Measurements from ENCODE around the gene NAAA. TPM values are rescaled to one million over a fixed set of nuclear protein-coding genes. Genes with fewer than 3 reads are reported as not detected.

The NAAA gene
- total RNA-seq, 1 experiment from 2014 or later: 2.7 TPM

DNA sequence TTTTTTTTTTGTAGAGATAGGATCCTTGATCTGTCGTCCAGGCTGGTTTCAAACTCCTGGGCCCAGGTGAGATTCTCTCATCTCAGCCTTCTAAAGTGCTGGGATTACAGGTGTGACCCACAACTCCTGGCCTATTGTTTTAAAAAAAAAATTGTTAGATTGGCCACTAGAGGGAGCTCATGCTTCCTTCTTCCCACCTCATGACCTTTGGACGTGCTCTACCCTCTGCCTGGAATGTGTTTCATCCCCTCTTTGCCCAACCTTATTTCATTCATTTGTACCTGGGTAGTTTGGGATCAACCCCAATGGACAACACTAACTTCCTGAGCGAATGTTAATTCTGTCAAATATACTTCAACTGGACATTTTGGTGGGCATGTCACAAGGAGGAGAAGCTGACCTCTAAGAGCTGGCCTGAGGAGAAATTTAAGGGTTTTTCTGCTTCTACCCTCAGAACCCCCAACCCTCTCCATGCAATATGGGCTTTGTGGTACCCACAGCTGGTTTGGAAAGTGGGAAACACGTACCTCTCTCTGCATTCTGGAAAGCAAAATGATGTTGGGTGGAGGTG, 45.0 kb downstream of the NAAA start:
- Histone ChIP-seq H2BK15ac (ENCODE audit: low read depth, low read length) (no peak overlapping the region), H4K8ac (replicated peaks; ENCODE audit: insufficient read length, low read depth, low read length) (no peak overlapping the region), H3K9ac (ENCODE audit: extremely low read depth, insufficient read length, low read length) (no peak overlapping the region), H3T11ph (ENCODE audit: low read length) (no peak overlapping the region), H4K5ac (ENCODE audit: insufficient read length, low read depth, low read length) (no peak overlapping the region), H2BK120ac (ENCODE audit: low read depth, low read length, poor library complexity, severe bottlenecking) (no peak overlapping the region), H3K23ac (ENCODE audit: insufficient read length, low read depth, low read length) (no peak overlapping the region), H3K18ac (ENCODE audit: insufficient read length, low read depth, low read length) (no peak overlapping the region), H2AK5ac (ENCODE audit: insufficient read length, low read length) (no peak overlapping the region), H3K4me2 (ENCODE audit: insufficient read depth, insufficient read length, low read length) (no peak overlapping the region), H3K4ac (ENCODE audit: low read depth, low read length) (no peak overlapping the region), H3K27ac (ENCODE audit: insufficient read length, low read depth, low read length) (no peak overlapping the region), H3K9me3 (ENCODE audit: control insufficient read depth, low read depth, low read length) (no peaks in the 10 kb centered on the region), H3K79me2 (ENCODE audit: insufficient read depth, low read length) (no peaks in the 10 kb centered on the region), H4K91ac (ENCODE audit: insufficient read length, low read depth, low read length) (no peak overlapping the region), H2AFZ (ENCODE audit: low read length) (no peak overlapping the region), H3K79me1 (ENCODE audit: insufficient read depth, low read depth, low read length, poor library complexity, severe bottlenecking) (no peaks in the 10 kb centered on the region), H2BK12ac (ENCODE audit: insufficient read length, low read depth, low read length) (no peak overlapping the region), H3K27me3 (ENCODE audit: insufficient read depth, low read length) (no peaks in the 10 kb centered on the region), H3K14ac (ENCODE audit: insufficient read depth, low read length) (no peak overlapping the region), H4K20me1 (ENCODE audit: control insufficient read depth, insufficient read depth, insufficient read length) (no peaks in the 10 kb centered on the region), H2BK20ac (ENCODE audit: low read depth, low read length, poor library complexity, severe bottlenecking) (no peak overlapping the region), H3K4me1 (ENCODE audit: insufficient read depth, low read length) (no peaks in the 10 kb centered on the region), H3K23me2 (ENCODE audit: insufficient read length, low read depth, low read length, poor library complexity, severe bottlenecking) (no peaks in the 10 kb centered on the region), H2BK5ac (ENCODE audit: insufficient read length, low read length) (no peak overlapping the region), H3K56ac (ENCODE audit: insufficient read length, low read depth, low read length) (no peak overlapping the region)
- Mint-ChIP-seq H3K27me3 (ENCODE audit: low read depth) (no peaks in the 10 kb centered on the region), H3K27ac (no peak overlapping the region; a peak in 1 of 7 replicates), H3K36me3 (ENCODE audit: insufficient read depth in 1 of 3, low read depth in 3 of 3) (peaks cover 5 to 8% (median 7%) of the 10 kb centered on the region in 3 experiments; a peak in 6 of 7 replicates), H3K9me3 (peaks cover 16 to 18% of the 10 kb centered on the region in 2 experiments), H3K4me1 (no peaks in the 10 kb centered on the region), H3K4me3 (no peak overlapping the region)
- TF ChIP-seq, protein P1, sequence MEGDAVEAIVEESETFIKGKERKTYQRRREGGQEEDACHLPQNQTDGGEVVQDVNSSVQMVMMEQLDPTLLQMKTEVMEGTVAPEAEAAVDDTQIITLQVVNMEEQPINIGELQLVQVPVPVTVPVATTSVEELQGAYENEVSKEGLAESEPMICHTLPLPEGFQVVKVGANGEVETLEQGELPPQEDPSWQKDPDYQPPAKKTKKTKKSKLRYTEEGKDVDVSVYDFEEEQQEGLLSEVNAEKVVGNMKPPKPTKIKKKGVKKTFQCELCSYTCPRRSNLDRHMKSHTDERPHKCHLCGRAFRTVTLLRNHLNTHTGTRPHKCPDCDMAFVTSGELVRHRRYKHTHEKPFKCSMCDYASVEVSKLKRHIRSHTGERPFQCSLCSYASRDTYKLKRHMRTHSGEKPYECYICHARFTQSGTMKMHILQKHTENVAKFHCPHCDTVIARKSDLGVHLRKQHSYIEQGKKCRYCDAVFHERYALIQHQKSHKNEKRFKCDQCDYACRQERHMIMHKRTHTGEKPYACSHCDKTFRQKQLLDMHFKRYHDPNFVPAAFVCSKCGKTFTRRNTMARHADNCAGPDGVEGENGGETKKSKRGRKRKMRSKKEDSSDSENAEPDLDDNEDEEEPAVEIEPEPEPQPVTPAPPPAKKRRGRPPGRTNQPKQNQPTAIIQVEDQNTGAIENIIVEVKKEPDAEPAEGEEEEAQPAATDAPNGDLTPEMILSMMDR (conservative IDR thresholded peaks at IDR 0.05): peak; percentile 84
- peak; percentile 45 for DNase-seq
- no CpG with 5 or more reads among the region's 4 CpGs for WGBS (ENCODE audit: extremely low coverage, insufficient read length, low lambda C conversion rate)
